GM19239 (cell line): ENCODE results near the gene CARNS1.

Experiments used
- DNase-seq: peaks from one replicate; pipeline ENCODE4 v3.0.0; 2011; ENCODE audit warnings: low spot score; ENCODE audit not compliant: insufficient read length
- FAIRE-seq: peaks from 2 replicates; lab custom pipeline; 2011; peaks lifted over from hg19 to GRCh38; lab: Jason Lieb, UNC

The CARNS1 gene

GRCh38 chr11:67409261-67409666 is 6.2 kb upstream of the CARNS1 start:
- FAIRE-seq, result peak; percentile 98
- peak; percentile 88 for DNase-seq

- FAIRE-seq (peak; percentile 86), DNase-seq (no peak)
These were observed 5.6 kb upstream of the CARNS1 start for GRCh38 chr11:67409781-67410368.

- DNase-seq (no peak), FAIRE-seq (no peak)
These were observed 5.1 kb upstream of the CARNS1 start for GRCh38 chr11:67410369-67410831.

GRCh38 chr11:67410984-67411784 is 4.3 kb upstream of the CARNS1 start:
- DNase-seq, result no peak
- no peak for FAIRE-seq

GRCh38 chr11:67411785-67412152 is 3.7 kb upstream of the CARNS1 start:
- DNase-seq, result no peak
- FAIRE-seq, result no peak

GRCh38 chr11:67412495-67413179 is 2.8 kb upstream of the CARNS1 start:
- DNase-seq (no peak), FAIRE-seq (no peak)

- no peak for FAIRE-seq
- DNase-seq, result no peak
These were observed 2.1 kb upstream of the CARNS1 start for GRCh38 chr11:67413266-67413849.

- DNase-seq (no peak), FAIRE-seq (no peak)
These were observed 1.2 kb downstream of the CARNS1 start for GRCh38 chr11:67416416-67417335.

- DNase-seq (no peak), FAIRE-seq (no peak)
These were observed 1.9 kb downstream of the CARNS1 start for GRCh38 chr11:67417425-67417824.

- FAIRE-seq (no peak), DNase-seq (no peak)
These were observed 3.2 kb downstream of the CARNS1 start for GRCh38 chr11:67418476-67419281.

GRCh38 chr11:67419325-67420049 is 4.0 kb downstream of the CARNS1 start:
- no peak for FAIRE-seq
- DNase-seq, result no peak

GRCh38 chr11:67420147-67420645 is 4.7 kb downstream of the CARNS1 start:
- FAIRE-seq, result peak; percentile 23
- no peak for DNase-seq

- FAIRE-seq (peak; percentile 82), DNase-seq (peak; percentile 99)
These were observed 5.4 kb downstream of the CARNS1 start for GRCh38 chr11:67420646-67421429.

- no peak for DNase-seq
- FAIRE-seq, result no peak
These were observed 6.1 kb downstream of the CARNS1 start for GRCh38 chr11:67421430-67422031.

GRCh38 chr11:67422891-67423290 is 7.4 kb downstream of the CARNS1 start:
- no peak for DNase-seq
- no peak for FAIRE-seq

GRCh38 chr11:67423466-67423865 is 8.0 kb downstream of the CARNS1 start:
- DNase-seq (no peak), FAIRE-seq (no peak)
